GM21528 (cell line): Measurements from ENCODE around the gene YJEFN3.

ENCODE experiments used
- ATAC-seq: cut with Tn5 transposase; IDR thresholded peaks from one replicate; pipeline ENCODE4 v1.9.1; 2021; ENCODE audit warnings: mild to moderate bottlenecking, moderate library complexity; ENCODE audit not compliant: unreplicated experiment, low FRiP score

The YJEFN3 gene, protein sequence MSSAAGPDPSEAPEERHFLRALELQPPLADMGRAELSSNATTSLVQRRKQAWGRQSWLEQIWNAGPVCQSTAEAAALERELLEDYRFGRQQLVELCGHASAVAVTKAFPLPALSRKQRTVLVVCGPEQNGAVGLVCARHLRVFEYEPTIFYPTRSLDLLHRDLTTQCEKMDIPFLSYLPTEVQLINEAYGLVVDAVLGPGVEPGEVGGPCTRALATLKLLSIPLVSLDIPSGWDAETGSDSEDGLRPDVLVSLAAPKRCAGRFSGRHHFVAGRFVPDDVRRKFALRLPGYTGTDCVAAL

DNA sequence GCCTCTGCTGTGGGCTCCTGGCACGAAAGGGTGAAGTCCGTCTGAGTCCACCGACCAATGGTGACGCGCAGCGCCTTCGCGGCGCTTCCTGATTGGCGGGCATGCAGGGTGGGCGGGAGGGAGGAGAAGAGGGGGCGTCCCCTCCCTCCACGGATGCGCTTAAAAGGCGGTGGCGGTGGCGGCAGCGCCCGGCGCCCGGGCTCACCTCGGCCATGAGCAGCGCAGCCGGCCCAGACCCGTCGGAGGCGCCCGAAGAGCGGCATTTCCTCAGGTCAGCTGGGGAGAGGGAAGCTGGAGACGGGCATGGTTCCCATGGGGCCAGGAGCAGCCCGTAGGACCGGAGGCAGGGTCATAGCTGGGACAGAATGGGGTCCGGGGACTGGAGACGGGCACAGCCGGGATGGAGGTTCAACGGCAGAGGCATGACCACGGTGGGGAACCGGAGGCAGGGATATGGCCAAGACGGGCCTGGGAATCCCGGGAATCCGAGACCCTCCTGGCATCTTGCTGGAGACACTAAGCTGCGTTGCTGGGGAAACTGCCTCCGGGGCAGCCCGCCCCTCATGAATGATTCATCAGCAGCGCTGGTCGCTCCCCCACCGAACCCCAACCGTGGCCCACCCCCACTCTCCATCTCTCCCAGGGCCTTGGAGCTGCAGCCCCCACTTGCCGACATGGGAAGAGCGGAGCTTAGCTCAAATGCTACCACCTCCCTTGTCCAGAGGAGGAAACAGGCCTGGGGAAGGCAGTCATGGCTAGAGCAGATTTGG is at the start of gene YJEFN3:
TSS of gene YJEFN3 (plus strand) at position 191 of the 770 bp plus-strand sequence. CDS start at position 213, 22 bp downstream.
- ATAC-seq, result no peak

DNA sequence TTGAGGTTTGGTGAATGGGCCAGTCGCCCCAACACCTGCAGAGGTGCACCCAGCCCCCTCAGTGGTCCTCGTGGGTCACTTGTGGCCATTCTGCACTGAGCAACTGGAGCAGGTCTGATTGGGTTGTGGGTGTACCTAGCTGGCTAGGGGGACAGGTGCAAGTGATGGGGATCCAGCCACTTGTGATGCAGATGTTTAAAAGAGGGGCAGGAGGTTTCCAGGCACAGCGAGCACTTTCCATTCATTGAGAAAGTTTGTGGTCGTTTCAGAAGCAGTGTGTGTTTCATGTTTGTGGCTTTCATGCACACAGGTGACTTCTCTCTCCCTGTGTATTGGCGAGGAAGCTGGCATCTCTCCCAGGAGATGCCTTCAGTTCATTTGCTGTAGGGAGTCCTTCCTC is 48.0 kb upstream of the YJEFN3 start:
- no peak for ATAC-seq

DNA sequence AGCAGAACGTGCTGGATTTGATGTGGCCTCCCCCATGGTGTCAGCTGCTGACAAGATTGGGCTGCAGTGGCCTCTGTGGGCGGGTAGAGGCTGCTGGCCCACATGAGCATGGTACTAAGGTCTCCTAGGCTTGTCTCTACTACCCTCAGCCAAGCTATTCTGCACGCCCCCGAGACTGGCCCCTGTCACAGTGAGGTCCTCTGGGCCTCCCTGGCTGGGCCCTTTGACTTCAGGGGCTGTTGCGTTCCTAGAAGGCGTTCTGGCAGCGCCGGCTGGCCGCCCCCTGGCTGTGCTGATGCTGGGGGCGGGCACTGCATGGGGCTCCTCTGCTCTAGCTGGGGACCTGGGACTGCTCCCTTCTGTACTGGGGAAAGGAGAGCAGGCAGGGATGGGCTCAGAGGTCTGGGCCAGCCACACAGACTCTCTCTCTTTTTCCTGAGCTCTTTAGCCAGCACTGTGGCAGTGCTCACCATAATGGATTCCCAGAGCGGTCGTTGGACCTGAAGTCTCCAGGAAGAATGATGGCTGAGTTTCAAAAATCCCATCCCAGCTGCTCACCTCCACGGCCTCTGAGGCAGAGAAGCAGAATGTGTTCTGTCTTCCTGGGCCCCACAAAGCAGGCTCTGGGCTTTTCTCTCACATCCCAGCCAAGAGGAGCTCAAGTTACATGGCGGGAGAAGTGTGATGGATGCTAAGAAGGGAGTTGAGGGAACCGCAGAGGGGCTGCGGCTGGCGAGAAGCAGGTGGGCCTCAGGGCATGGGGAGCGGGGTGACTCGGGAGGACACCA is 45.7 kb upstream of the YJEFN3 start:
- no peak for ATAC-seq

DNA sequence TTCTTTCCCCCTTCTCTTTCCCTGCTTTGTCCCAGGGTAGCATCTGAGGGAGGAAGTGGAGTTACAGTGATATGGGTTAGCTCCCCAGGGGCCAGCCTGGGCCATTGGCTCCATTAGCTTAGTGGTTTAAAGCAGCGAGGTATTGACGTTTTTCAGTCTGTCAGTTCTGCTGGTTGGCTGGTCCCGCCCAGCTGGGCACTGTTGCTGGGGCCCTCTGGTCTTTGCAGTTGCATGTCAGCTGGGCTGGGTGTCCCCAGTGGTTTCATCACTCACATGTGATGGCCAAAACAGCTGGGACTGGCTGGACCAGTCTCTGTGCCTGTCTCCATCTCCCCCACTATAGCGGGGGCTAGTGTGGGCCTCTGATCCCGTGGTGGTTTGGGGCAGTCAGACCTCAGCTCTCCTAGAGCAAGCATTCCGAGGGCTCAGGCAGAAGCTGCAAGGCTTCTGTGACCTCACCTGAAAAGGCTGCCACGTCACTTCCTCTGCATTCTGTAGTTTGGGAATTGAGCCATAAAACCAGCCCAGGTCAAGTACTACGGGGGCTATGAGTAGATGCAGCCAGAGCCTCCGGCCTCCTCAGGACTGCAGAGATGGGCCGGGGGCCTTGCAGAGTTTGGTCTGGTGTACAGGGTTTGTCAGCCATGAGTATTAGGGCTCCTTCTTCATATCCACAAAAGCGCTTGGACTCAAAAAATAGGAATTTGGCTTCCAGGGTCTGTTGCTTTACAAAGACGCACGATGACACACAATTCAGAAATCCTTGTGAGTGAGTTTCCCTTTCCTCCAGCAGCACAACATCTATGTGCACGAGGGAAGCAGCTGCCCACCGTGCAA is 43.3 kb upstream of the YJEFN3 start:
- no peak for ATAC-seq

DNA sequence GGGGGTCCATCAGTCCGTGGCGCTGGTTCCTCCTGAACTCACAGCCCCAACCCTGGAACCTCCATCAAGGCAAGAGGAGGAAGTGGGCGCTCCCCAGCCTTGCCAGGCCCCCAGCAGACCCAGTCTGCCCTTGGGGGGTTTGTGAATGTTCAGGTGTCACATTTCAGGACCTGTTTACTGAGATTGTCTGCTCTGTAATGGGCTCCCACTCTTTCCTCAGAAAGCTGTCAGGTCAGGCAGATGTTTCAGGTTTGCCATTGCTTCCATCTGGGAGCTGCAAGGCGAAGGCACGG is 42.8 kb upstream of the YJEFN3 start:
- no peak for ATAC-seq

- no peak for ATAC-seq
Observed at GRCh38 chr19:19486343-19487076, 42.2 kb upstream of the YJEFN3 start.

DNA sequence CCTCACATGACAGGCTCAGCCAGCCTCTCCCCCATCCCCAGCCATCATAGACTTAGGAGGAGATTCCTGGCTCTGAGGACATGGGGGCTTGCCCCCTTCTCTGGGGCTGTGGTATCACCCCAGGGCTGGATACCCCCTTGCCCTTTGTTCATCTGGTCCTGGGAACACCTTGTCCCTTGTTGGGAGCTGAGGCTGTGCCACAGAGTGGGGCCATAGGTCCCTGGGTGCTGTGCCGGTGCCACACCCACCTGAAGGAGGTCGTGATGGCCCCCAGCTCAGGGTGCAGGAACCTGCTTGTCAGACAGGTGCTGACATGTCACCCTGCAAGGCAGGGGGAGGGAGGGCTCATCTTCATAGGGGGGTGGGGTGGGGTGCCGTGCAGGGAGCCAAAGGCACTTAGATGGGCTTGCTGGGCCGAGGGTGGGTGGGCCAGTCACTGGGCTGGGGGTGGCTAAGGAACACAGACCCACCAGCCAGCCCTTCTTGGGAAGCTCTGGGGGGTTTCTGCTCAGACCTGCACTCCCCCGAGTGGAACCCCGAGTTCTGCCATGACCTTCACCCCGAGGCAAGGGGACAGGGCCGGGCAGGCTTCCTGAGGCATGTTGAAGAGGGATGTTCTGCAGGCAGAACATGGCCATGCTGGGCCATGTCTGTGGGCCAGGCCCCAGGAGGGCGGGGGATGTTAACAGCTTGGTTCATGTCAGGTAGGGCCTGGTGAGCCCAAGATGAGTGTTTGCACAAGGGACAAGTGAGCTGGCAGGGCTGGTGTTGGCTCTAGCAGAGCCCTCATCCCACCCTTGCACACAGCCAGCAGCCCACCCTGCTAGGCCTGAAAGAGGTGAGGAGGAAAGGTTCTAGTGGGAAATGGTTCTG is 41.4 kb upstream of the YJEFN3 start:
- no peak for ATAC-seq

GRCh38 chr19:19487950-19488874 is 40.5 kb upstream of the YJEFN3 start:
- no peak for ATAC-seq

DNA sequence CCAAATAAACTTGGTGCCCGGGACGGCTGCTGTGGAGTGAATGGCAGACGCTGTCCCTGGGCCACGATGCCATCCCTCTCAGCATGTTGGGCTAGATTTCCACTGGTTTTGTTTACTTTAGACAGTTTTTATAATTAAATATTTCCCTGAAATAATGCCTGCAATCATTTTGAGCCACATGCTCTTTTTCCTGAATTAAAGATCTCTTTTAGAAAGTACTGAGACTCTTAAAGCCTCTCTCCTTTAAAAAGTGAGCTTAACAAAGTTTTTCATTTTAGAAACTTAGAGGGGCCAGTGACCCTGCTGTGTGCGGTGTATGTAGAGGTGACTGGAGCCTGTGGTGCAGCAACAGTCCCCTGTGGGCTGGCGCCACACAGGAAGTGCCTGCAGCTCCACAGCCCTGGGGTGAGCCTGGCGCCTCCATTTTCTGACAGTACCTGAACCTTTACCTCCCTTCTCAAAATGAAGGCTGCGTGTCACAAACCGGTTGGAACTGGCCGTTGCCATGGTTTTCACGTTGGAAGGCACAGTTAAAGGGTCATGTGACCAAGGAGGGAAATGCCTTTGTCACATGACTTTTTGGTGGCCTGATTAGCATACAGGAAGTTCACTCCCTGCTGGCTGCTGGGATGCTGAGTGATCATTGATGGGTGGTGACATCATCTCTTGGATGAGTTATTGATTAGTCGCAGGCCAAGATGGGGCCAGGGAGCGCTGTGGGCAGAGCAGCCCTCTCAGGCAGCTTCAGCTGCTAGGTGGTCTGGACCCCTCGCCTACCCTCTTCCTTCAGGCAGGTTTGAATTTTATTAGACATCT is 39.6 kb upstream of the YJEFN3 start:
- no peak for ATAC-seq

DNA sequence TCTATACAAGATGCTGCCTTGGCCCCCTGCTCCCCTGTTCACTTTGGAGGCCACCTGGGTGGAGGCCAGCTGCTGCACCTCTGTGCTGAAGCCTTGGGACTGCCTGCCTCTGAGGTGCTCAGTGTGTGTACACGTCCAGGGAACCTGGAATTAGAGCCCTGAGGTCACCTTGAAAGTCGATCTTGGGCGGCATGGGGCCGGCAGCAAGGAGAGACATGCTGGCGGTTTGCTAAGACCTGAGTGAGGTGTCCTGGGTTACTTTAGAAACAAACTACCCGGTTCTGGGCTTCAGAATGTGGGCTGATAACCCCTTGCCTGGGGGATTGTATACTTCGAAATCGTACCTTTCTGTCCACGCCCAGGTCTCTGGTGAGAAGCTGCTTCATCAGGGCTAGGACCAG is 38.9 kb upstream of the YJEFN3 start:
- ATAC-seq, result no peak

- ATAC-seq, result peak; percentile 42
Observed at GRCh38 chr19:19490214-19490968, 38.3 kb upstream of the YJEFN3 start.

- ATAC-seq, result no peak
Observed at GRCh38 chr19:19491321-19492025, 37.2 kb upstream of the YJEFN3 start.

DNA sequence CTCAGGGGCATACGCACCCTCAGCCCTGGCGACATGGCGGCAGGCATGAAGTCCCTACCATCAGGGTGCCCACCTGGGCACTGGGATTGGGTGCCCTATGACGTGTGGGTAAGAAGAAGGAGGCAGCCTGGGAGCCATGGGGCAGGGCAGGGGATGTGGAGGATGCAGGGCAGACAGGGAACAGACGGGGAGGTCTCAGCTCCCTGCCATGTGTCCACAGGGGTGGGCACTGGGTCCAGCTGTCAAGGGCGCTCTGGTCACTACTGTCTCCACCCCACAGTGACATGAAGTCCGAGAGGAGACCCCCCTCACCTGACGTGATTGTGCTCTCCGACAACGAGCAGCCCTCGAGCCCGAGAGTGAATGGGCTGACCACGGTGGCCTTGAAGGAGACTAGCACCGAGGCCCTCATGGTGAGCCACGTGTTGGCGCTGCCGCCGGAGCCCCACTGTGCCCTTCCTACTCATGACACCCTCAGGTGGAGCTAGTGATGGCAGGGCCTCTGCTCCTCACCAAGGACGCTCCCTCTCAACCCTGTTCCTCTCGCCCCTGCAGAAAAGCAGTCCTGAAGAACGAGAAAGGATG is 36.6 kb upstream of the YJEFN3 start:
- ATAC-seq, result no peak

- ATAC-seq, result no peak
Observed at GRCh38 chr19:19493841-19494546, 34.7 kb upstream of the YJEFN3 start.
